HepG2 (cell line): ENCODE measurements around the gene MITF.

Experiments used
- EP300 ChIP-seq, 3 experiments: sonication (generic) in 1 of 3; formaldehyde crosslinking in 1 of 3; IDR thresholded peaks; 2 replicates each; pipeline versions ENCODE4 v1.5.1 to v1.6.1; 2011 to 2020; ENCODE audit warnings: low read depth in 2 of 3, low read length in 2 of 3, borderline replicate concordance in 1 of 3, improper control_type of control experiment in 1 of 3, mild to moderate bottlenecking in 1 of 3, missing genetic modification reagents in 1 of 3, moderate library complexity in 1 of 3
- EZH2 ChIP-seq: conservative IDR thresholded peaks from 2 replicates; pipeline ENCODE4 v1.6.1; 2012; ENCODE audit warnings: mild to moderate bottlenecking, low read depth, low read length, moderate library complexity
- FIP1L1 ChIP-seq: fragments of 200-400 bp; formaldehyde crosslinking; IDR thresholded peaks from 2 replicates; pipeline ENCODE4 v1.6.1; 2018; ENCODE audit warnings: low read depth, mild to moderate bottlenecking, low read length, moderate library complexity, borderline replicate concordance; ENCODE audit not compliant: insufficient read depth
- JARID2 ChIP-seq: sonication (generic); formaldehyde crosslinking; IDR thresholded peaks from 2 replicates; pipeline ENCODE4 v1.8.1; 2023; ENCODE audit warnings: missing genetic modification reagents, inconsistent platforms; ENCODE audit not compliant: insufficient replicate concordance
- JUNB ChIP-seq: sonication (generic); formaldehyde crosslinking; IDR thresholded peaks from 2 replicates; pipeline ENCODE4 v1.8.0; 2022; ENCODE audit warnings: missing genetic modification reagents, mild to moderate bottlenecking, borderline replicate concordance
- KAT2B ChIP-seq: fragments of 150-350 bp; IDR thresholded peaks from 2 replicates; pipeline ENCODE4 v1.6.1; 2014; ENCODE audit warnings: low read depth, low read length, borderline replicate concordance
- KLF13 ChIP-seq: sonication (generic); formaldehyde crosslinking; IDR thresholded peaks from 2 replicates; pipeline ENCODE4 v1.4.0; 2020; ENCODE audit warnings: mild to moderate bottlenecking, missing genetic modification reagents
- POLR2A ChIP-seq, 2 experiments: IDR thresholded peaks; 2 replicates each; pipeline ENCODE4 v1.6.1; 2011; ENCODE audit warnings: low read depth in 2 of 2, low read length in 2 of 2, mild to moderate bottlenecking in 1 of 2, moderate library complexity in 1 of 2; ENCODE audit not compliant: insufficient read depth in 1 of 2
- POLR2AphosphoS5 ChIP-seq: IDR thresholded peaks from 2 replicates; pipeline ENCODE4 v1.6.1; 2012; ENCODE audit warnings: low read depth, low read length
- ZBTB4 ChIP-seq: sonication (generic); formaldehyde crosslinking; IDR thresholded peaks from 2 replicates; pipeline ENCODE4 v1.4.0; 2020; ENCODE audit warnings: missing genetic modification reagents, mild to moderate bottlenecking, borderline replicate concordance
- ZMYM2 ChIP-seq: sonication (generic); formaldehyde crosslinking; IDR thresholded peaks from 2 replicates; pipeline ENCODE4 v1.8.0; 2022; ENCODE audit warnings: mild to moderate bottlenecking, missing genetic modification reagents
- ZNF12 ChIP-seq: sonication (generic); formaldehyde crosslinking; IDR thresholded peaks from 2 replicates; pipeline ENCODE4 v1.5.0; 2020; ENCODE audit warnings: missing genetic modification reagents
- TF ChIP-seq, protein P1 (sequence below): sonication (generic); formaldehyde crosslinking; IDR thresholded peaks from 2 replicates; pipeline ENCODE4 v1.5.0; 2020; ENCODE audit warnings: mild to moderate bottlenecking, missing genetic modification reagents, moderate library complexity

DNA sequence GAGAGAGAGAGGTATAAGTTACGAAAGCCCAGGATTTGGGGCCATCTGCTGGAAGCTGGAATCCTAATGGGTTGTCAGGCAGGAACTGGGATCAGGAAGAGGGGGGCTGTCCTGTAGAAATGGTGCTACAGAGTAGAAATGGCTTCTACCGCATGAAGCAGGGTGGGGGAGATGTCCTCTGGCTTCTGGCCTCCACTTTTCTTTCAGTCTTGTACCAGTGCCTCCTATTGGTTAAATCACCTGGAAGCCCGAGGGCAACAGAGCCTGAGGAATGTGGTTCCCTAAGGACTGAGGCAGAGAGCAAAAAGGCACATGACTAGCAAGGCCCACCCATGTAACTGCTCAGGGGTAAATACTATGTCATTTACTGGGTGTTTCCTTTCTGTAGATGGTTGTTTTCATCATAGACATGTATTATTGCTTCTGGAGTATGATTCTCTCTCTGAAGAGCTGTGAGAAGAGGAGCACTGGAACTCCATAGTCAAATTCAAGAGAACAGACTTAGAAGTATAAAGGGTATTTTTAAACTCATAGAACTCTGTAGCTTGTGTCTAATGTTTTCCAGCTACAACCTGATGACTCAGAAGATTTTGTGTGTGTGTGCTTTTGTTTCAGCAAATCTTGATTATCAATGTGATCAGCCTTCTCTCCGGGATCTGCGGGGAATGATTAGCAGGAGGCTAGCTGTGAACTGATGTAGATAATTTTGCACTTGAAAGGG is 20.2 kb upstream of the MITF start:
- TF ChIP-seq KAT2B (no peak), ZMYM2 (CRISPR knock-in tag) (no peak), KLF13 (CRISPR knock-in tag) (no peak), JARID2 (CRISPR knock-in tag) (no peak), EP300 (IDR thresholded peaks at IDR 0.05; ENCODE audit: low read depth in 2 of 2, low read length in 2 of 2) (no peak), EP300 (CRISPR knock-in tag; IDR thresholded peaks at IDR 0.05; ENCODE audit: borderline replicate concordance) (no peak), ZNF12 (CRISPR knock-in tag) (no peak), POLR2A (IDR thresholded peaks at IDR 0.05; ENCODE audit: insufficient read depth in 1 of 2, low read depth in 2 of 2, low read length in 2 of 2) (no peak), ZBTB4 (CRISPR knock-in tag) (no peak), EZH2 (no peak), FIP1L1 (no peak), POLR2AphosphoS5 (no peak), JUNB (no peak)
- TF ChIP-seq, protein P1, sequence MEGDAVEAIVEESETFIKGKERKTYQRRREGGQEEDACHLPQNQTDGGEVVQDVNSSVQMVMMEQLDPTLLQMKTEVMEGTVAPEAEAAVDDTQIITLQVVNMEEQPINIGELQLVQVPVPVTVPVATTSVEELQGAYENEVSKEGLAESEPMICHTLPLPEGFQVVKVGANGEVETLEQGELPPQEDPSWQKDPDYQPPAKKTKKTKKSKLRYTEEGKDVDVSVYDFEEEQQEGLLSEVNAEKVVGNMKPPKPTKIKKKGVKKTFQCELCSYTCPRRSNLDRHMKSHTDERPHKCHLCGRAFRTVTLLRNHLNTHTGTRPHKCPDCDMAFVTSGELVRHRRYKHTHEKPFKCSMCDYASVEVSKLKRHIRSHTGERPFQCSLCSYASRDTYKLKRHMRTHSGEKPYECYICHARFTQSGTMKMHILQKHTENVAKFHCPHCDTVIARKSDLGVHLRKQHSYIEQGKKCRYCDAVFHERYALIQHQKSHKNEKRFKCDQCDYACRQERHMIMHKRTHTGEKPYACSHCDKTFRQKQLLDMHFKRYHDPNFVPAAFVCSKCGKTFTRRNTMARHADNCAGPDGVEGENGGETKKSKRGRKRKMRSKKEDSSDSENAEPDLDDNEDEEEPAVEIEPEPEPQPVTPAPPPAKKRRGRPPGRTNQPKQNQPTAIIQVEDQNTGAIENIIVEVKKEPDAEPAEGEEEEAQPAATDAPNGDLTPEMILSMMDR (CRISPR knock-in tag), result no peak
